HEK293T (cell line): Measurements from ENCODE around the gene ELF1.

Source experiments
- BHLHE40 ChIP-seq: fragments of 450-650 bp; IDR thresholded peaks from 2 replicates; pipeline ENCODE4 v1.6.1; 2016; ENCODE audit warnings: mild to moderate bottlenecking, moderate library complexity, borderline replicate concordance
- FOXA1 ChIP-seq: fragments of 450-650 bp; IDR thresholded peaks from 2 replicates; pipeline ENCODE4 v1.6.1; 2016; ENCODE audit warnings: mild to moderate bottlenecking
- FOXK2 ChIP-seq: fragments of 450-650 bp; IDR thresholded peaks from 2 replicates; pipeline ENCODE4 v1.6.1; 2016; ENCODE audit warnings: mild to moderate bottlenecking
- FOXM1 ChIP-seq: fragments of 450-650 bp; IDR thresholded peaks from 2 replicates; pipeline ENCODE4 v1.6.1; 2017; ENCODE audit warnings: mild to moderate bottlenecking, borderline replicate concordance
- L3MBTL2 ChIP-seq: fragments of 450-650 bp; conservative IDR thresholded peaks from 2 replicates; pipeline ENCODE4 v1.6.1; 2016; ENCODE audit warnings: mild to moderate bottlenecking
- LEF1 ChIP-seq: fragments of 450-650 bp; IDR thresholded peaks from 2 replicates; pipeline ENCODE4 v1.6.1; 2017; ENCODE audit warnings: mild to moderate bottlenecking, borderline replicate concordance
- NFRKB ChIP-seq: fragments of 450-650 bp; IDR thresholded peaks from 2 replicates; pipeline ENCODE4 v1.6.1; 2016; ENCODE audit warnings: mild to moderate bottlenecking, moderate library complexity
- PKNOX1 ChIP-seq: fragments of 450-650 bp; IDR thresholded peaks from 2 replicates; pipeline ENCODE4 v1.6.1; 2016
- SP1 ChIP-seq: fragments of 450-650 bp; IDR thresholded peaks from 2 replicates; pipeline ENCODE4 v1.6.1; 2017
- SUZ12 ChIP-seq: fragments of 450-650 bp; IDR thresholded peaks from 2 replicates; pipeline ENCODE4 v1.6.1; 2016; ENCODE audit warnings: mild to moderate bottlenecking
- TARDBP ChIP-seq: fragments of 450-650 bp; IDR thresholded peaks from 2 replicates; pipeline ENCODE4 v1.6.1; 2016

GRCh38 chr13:40932252-40932651 is 86.9 kb downstream of the ELF1 start:
- TF ChIP-seq SP1 (no peak), TARDBP (no peak), BHLHE40 (no peak), NFRKB (no peak), SUZ12 (no peak), PKNOX1 (no peak), FOXA1 (no peak), FOXM1 (no peak), FOXK2 (no peak), LEF1 (no peak), L3MBTL2 (no peak)
